OCI-LY1 (cell line): ENCODE results near the gene ZNF469.

ENCODE experiments used
- H2AFZ ChIP-seq: fragments of 200-600 bp; sonication (generic), shearing (Covaris generic); 2 replicates; pipeline ENCODE4 v1.6.0; 2014; ENCODE audit warnings: antibody characterized with exemption, mild to moderate bottlenecking, low read length
- H3F3A ChIP-seq: fragments of 200-600 bp; sonication (generic), shearing (Covaris generic); 2 replicates; pipeline ENCODE4 v1.6.0; 2014; ENCODE audit warnings: mild to moderate bottlenecking, antibody characterized with exemption, low read length, moderate library complexity; ENCODE audit not compliant: insufficient read depth
- H3K27ac ChIP-seq: fragments of 200-600 bp; sonication (generic); 2 replicates; pipeline ENCODE4 v1.5.1; 2014; ENCODE audit warnings: low read length, mixed run types, mild to moderate bottlenecking, low read depth; ENCODE audit not compliant: poor library complexity, severe bottlenecking
- H3K27me3 ChIP-seq: fragments of 200-600 bp; sonication (generic); 2 replicates; pipeline ENCODE4 v1.6.0; 2014; ENCODE audit warnings: antibody characterized with exemption, mild to moderate bottlenecking, low read length, moderate library complexity; ENCODE audit not compliant: insufficient read depth
- H3K36me3 ChIP-seq: fragments of 200-600 bp; sonication (generic); 2 replicates; pipeline ENCODE4 v1.6.1; 2014; ENCODE audit warnings: mild to moderate bottlenecking, antibody characterized with exemption, low read length, moderate library complexity, mixed read lengths; ENCODE audit not compliant: insufficient read depth
- H3K4me1 ChIP-seq: fragments of 200-600 bp; sonication (generic); 2 replicates; pipeline ENCODE4 v1.5.1; 2014; ENCODE audit warnings: mild to moderate bottlenecking, low read length, moderate library complexity; ENCODE audit not compliant: insufficient read depth, severe bottlenecking
- H3K4me2 ChIP-seq: fragments of 200-600 bp; sonication (generic), shearing (Covaris generic); 2 replicates; pipeline ENCODE4 v1.6.1; 2014; ENCODE audit warnings: low read length
- H3K4me3 ChIP-seq: fragments of 200-600 bp; sonication (generic); 2 replicates; pipeline ENCODE4 v1.5.1; 2014; ENCODE audit warnings: low read length, low read depth, mild to moderate bottlenecking, mixed read lengths; ENCODE audit not compliant: poor library complexity, severe bottlenecking
- H3K79me2 ChIP-seq: fragments of 200-600 bp; shearing (Covaris generic); 2 replicates; pipeline ENCODE4 v1.6.1; 2016; ENCODE audit warnings: mixed run types, low read length, mixed read lengths; ENCODE audit not compliant: insufficient read depth
- H3K9ac ChIP-seq: fragments of 200-600 bp; sonication (generic), shearing (Covaris generic); 2 replicates; pipeline ENCODE4 v1.6.1; 2014; ENCODE audit warnings: mild to moderate bottlenecking, low read length, mixed read lengths
- H3K9me2 ChIP-seq: fragments of 200-600 bp; sonication (generic), shearing (Covaris generic); 2 replicates; pipeline ENCODE4 v1.6.1; 2014; ENCODE audit warnings: low read depth, mild to moderate bottlenecking, low read length, mixed read lengths
- H3K9me3 ChIP-seq: fragments of 200-600 bp; shearing (Covaris generic); 2 replicates; pipeline ENCODE4 v1.6.1; 2014; ENCODE audit warnings: low read length, mixed read lengths
- H4K20me1 ChIP-seq: fragments of 200-600 bp; sonication (generic), shearing (Covaris generic); 2 replicates; pipeline ENCODE4 v1.6.0; 2016; ENCODE audit warnings: mild to moderate bottlenecking, low read length; ENCODE audit not compliant: insufficient read depth
- CTCF ChIP-seq: fragments of 200-600 bp; sonication (generic), shearing (Covaris generic); IDR thresholded peaks from 2 replicates; pipeline ENCODE4 v1.5.1; 2017; ENCODE audit warnings: mild to moderate bottlenecking, antibody characterized with exemption, low read length, moderate library complexity, mixed read lengths
- EZH2 ChIP-seq: fragments of 200-600 bp; sonication (generic), shearing (Covaris generic); IDR thresholded peaks from 2 replicates; pipeline ENCODE4 v1.8.0; 2017; ENCODE audit warnings: borderline replicate concordance, mixed run types, mild to moderate bottlenecking, antibody characterized with exemption, low read length, moderate library complexity, mixed read lengths

ZNF469 gene

GRCh38 chr16:88380619-88381018 is 2.1 kb upstream of the ZNF469 start:
- Histone ChIP-seq H3K9me3 (no peaks in the 10 kb centered on the region), H3K9me2 (no peaks in the 10 kb centered on the region), H3K4me3 (no peak overlapping the region), H3K4me1 (no peaks in the 10 kb centered on the region), H3K27ac (no peak overlapping the region), H3K27me3 (no peaks in the 10 kb centered on the region), H3K4me2 (no peak overlapping the region), H3K36me3 (no peaks in the 10 kb centered on the region), H3K9ac (no peak overlapping the region), H2AFZ (no peak overlapping the region), H3K79me2 (no peaks in the 10 kb centered on the region), H3F3A (no peaks in the 10 kb centered on the region), H4K20me1 (no peaks in the 10 kb centered on the region)
- TF ChIP-seq EZH2 (no peak), CTCF (no peak)

GRCh38 chr16:88381820-88382451 is 823 bp upstream of the ZNF469 start:
- H3K36me3 ChIP-seq, result no peaks in the 10 kb centered on the region
- no peaks in the 10 kb centered on the region; the same call in 1 of the 2 replicates for H3K27me3 ChIP-seq
- no peaks in the 10 kb centered on the region for H4K20me1 ChIP-seq
- H3F3A ChIP-seq, result no peaks in the 10 kb centered on the region
- TF ChIP-seq CTCF, result no peak
- TF ChIP-seq EZH2, result no peak
- H2AFZ ChIP-seq, result no peak overlapping the region
- no peak overlapping the region for H3K4me3 ChIP-seq
- H3K9me2 ChIP-seq, result no peaks in the 10 kb centered on the region
- no peak overlapping the region for H3K9ac ChIP-seq
- H3K9me3 ChIP-seq, result no peaks in the 10 kb centered on the region
- H3K79me2 ChIP-seq, result no peaks in the 10 kb centered on the region
- H3K4me1 ChIP-seq, result no peaks in the 10 kb centered on the region
- no peak overlapping the region for H3K4me2 ChIP-seq
- no peak overlapping the region for H3K27ac ChIP-seq

- TF ChIP-seq CTCF, result no peak
- TF ChIP-seq EZH2, result no peak
- H3K4me1 ChIP-seq, result no peaks in the 10 kb centered on the region
- H3K4me2 ChIP-seq, result no peak overlapping the region
- H3K4me3 ChIP-seq, result no peak overlapping the region
- H3K9me2 ChIP-seq, result no peaks in the 10 kb centered on the region
- H3K79me2 ChIP-seq, result no peaks in the 10 kb centered on the region
- no peaks in the 10 kb centered on the region for H3K9me3 ChIP-seq
- no peaks in the 10 kb centered on the region for H3K36me3 ChIP-seq
- H3K27ac ChIP-seq, result no peak overlapping the region
- H4K20me1 ChIP-seq, result no peaks in the 10 kb centered on the region
- H3K9ac ChIP-seq, result no peak overlapping the region
- no peaks in the 10 kb centered on the region for H3F3A ChIP-seq
- no peak overlapping the region for H2AFZ ChIP-seq
- H3K27me3 ChIP-seq, result no peaks in the 10 kb centered on the region; the same call in 1 of the 2 replicates
Measured at GRCh38 chr16:88383401-88384221, 852 bp downstream of the ZNF469 start.
